GM19043 (cell line): ENCODE measurements around the gene FAM131A.
"Not testable (repeated sequence)": the region's sequence is repeated elsewhere in the genome, so short reads cannot be mapped to it uniquely, and the experiment has no call there.

Source experiments
- ATAC-seq: cut with Tn5 transposase; IDR thresholded peaks from one replicate; pipeline ENCODE4 v1.9.1; 2021; ENCODE audit warnings: low read depth; ENCODE audit not compliant: unreplicated experiment

Gene FAM131A

GRCh38 chr3:184338511-184338945 lies 1.1 kb downstream of the FAM131A start:
- no peak for ATAC-seq

- no peak for ATAC-seq
Observed at GRCh38 chr3:184339001-184339400, 1.6 kb downstream of the FAM131A start.

- ATAC-seq: not testable (repeated sequence)
Observed at GRCh38 chr3:184339451-184340135, 2.2 kb downstream of the FAM131A start.

- no peak for ATAC-seq
Observed at GRCh38 chr3:184341925-184342324, 4.5 kb downstream of the FAM131A start.

- ATAC-seq: no peak
Observed at GRCh38 chr3:184343200-184343876, 5.9 kb downstream of the FAM131A start.

GRCh38 chr3:184344579-184345316 lies 7.3 kb downstream of the FAM131A start:
- no peak for ATAC-seq

- no peak for ATAC-seq
Observed at GRCh38 chr3:184345317-184346144, 8.1 kb downstream of the FAM131A start.

- ATAC-seq: no peak
Observed at GRCh38 chr3:184346480-184347190, 9.2 kb downstream of the FAM131A start.

- ATAC-seq: no peak
Observed at GRCh38 chr3:184347321-184348056, 10.1 kb downstream of the FAM131A start.

- ATAC-seq: no peak
Observed at GRCh38 chr3:184348057-184348382, 10.6 kb downstream of the FAM131A start.

GRCh38 chr3:184349563-184350470 lies 12.4 kb downstream of the FAM131A start:
- ATAC-seq: no peak

- ATAC-seq: no peak
Observed at GRCh38 chr3:184350618-184351017, 13.2 kb downstream of the FAM131A start.

- no peak for ATAC-seq
Observed at GRCh38 chr3:184351511-184352148, 14.2 kb downstream of the FAM131A start.

GRCh38 chr3:184352149-184352785 lies 14.9 kb downstream of the FAM131A start:
- no peak for ATAC-seq

GRCh38 chr3:184352897-184353545 lies 15.6 kb downstream of the FAM131A start:
- no peak for ATAC-seq

- ATAC-seq: no peak
Observed at GRCh38 chr3:184353546-184353941, 16.1 kb downstream of the FAM131A start.

GRCh38 chr3:184354121-184354728 lies 16.8 kb downstream of the FAM131A start:
- no peak for ATAC-seq
